Tibial nerve (tissue), 4 donors: ENCODE results near the gene FLACC1.

Source experiments
- CTCF ChIP-seq, 5 experiments: fragments of 200-600 bp in 3 of 5; fragments of 450-650 bp in 2 of 5; sonication (generic) in 3 of 5; IDR thresholded peaks; one replicate each; pipeline ENCODE4 v1.5.1; 2016 to 2019; ENCODE audit warnings: antibody characterized with exemption in 5 of 5, mild to moderate bottlenecking in 3 of 5, moderate library complexity in 2 of 5
- EP300 ChIP-seq, 2 donors: sonication (generic); formaldehyde crosslinking; IDR thresholded peaks; one replicate each; pipeline ENCODE4 v1.6.1; 2017; ENCODE audit warnings: antibody characterized with exemption in 2 of 2, mild to moderate bottlenecking in 1 of 2
- POLR2A ChIP-seq, 2 donors: fragments of 450-650 bp; IDR thresholded peaks; one replicate each; pipeline ENCODE4 v1.6.1; 2017; ENCODE audit warnings: antibody characterized with exemption in 2 of 2, mild to moderate bottlenecking in 2 of 2, moderate library complexity in 2 of 2

GRCh38 chr2:201329409-201329808 lies 27.7 kb downstream of the FLACC1 start:
- TF ChIP-seq CTCF (IDR thresholded peaks at IDR 0.05) (no peak), EP300 (IDR thresholded peaks at IDR 0.05) (no peak), POLR2A (IDR thresholded peaks at IDR 0.05) (no peak)
